Measurements from ENCODE around the gene TBX18.

TBX18 gene

GRCh38 chr6:84638286-84638685, 126.1 kb downstream of the TBX18 start:
- Mint-ChIP-seq H3K36me3 (ENCODE audit: low read depth) (no peaks in the 10 kb centered on the region), H3K4me3 (no peak overlapping the region), H3K27ac (no peak overlapping the region), H3K27me3 (ENCODE audit: low read depth, poor library complexity) (no peaks in the 10 kb centered on the region), H3K9me3 (no peaks in the 10 kb centered on the region), H3K4me1 (peaks cover 30% of the 10 kb centered on the region)
- no peak for DNase-seq
- no peak for TF ChIP-seq CTCF (IDR thresholded peaks at IDR 0.05)

Data from nephron progenitor cell (in vitro differentiated cells).